Urinary bladder (tissue), 4 donors: ENCODE results near the gene CAPN10. TPM values are rescaled to one million over a fixed set of nuclear protein-coding genes. Genes with fewer than 3 reads are reported as not detected.

Source experiments
- DNase-seq: peaks from one replicate; pipeline ENCODE4 v3.0.0-alpha.2; 2015; ENCODE audit errors: extremely low spot score
- H3K27ac ChIP-seq: one replicate; pipeline ENCODE4 v1.5.1; 2013; ENCODE audit warnings: low read depth, mild to moderate bottlenecking, moderate library complexity
- H3K36me3 ChIP-seq: one replicate; pipeline ENCODE4 v1.6.1; 2013; ENCODE audit warnings: mild to moderate bottlenecking, moderate library complexity; ENCODE audit not compliant: insufficient read depth
- H3K4me1 ChIP-seq: one replicate; pipeline ENCODE4 v1.6.1; 2013; ENCODE audit warnings: mild to moderate bottlenecking, moderate library complexity; ENCODE audit not compliant: insufficient read depth
- H3K4me3 ChIP-seq: one replicate; pipeline ENCODE4 v1.5.1; 2013; ENCODE audit warnings: low read depth, low read length
- WGBS: extraction: QIAGEN DNeasy Blood & Tissue Kit; methylation state at CpG from one replicate; pipeline ENCODE4 v1.1.7; 2013; 5-methylcytosine and 5-hydroxymethylcytosine counted together
- polyA plus RNA-seq: library from polyadenylated mRNA; stranded (reverse); fragments of 200-250 nt; gene quantifications from one replicate; pipeline ENCODE4 v1.2.3, GENCODE V29; 2013
- total RNA-seq: library from RNA; depleted of rRNA; stranded (reverse); fragments of >200 nt; gene quantifications from one replicate; pipeline ENCODE4 v1.2.3, GENCODE V29; 2014
- donor health status: healthy with polysubstance abuse.
- donor health status: healthy.

CAPN10 gene
- total and polyA plus RNA-seq, 2 donors, result 13.6 to 23.3 TPM

DNA sequence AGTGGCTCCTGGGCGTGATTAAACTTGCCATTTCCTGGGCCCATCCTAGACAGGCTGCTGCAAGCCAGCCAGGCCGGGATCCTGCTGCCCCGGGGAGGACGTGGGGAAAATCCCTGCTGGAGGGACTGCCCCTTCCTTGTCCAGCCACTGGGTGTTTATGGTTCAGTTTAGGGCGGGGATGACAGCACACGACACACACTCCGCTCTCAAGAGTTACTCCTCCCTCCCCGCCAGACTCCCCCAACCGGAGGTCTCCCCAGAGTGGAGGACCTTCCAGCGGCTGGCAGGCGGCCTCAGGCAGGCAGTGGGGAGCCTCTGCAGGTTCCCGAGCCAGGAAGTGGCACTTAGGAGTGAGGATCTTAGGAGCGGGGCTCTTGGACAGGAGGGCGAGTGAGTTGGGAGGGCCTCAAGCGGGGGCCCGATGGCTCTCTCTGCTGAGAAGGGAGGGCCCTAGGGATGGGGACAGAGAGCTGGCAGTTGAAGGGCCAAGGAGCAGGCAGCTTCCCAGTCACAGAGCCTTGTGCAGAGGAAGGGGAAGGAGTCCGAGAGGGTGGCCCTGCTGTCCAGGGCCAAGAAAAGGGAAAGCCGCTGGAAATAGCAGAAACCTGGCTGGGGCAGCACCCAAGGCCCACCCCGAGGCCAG, 33.1 kb downstream of the CAPN10 start:
- Histone ChIP-seq H3K27ac (no peak overlapping the region), H3K36me3 (no peaks in the 10 kb centered on the region), H3K4me3 (no peak overlapping the region), H3K4me1 (no peaks in the 10 kb centered on the region)
- WGBS, result 79% methylated on average over 19 of the region's 19 CpGs
- DNase-seq, result no peak

DNA sequence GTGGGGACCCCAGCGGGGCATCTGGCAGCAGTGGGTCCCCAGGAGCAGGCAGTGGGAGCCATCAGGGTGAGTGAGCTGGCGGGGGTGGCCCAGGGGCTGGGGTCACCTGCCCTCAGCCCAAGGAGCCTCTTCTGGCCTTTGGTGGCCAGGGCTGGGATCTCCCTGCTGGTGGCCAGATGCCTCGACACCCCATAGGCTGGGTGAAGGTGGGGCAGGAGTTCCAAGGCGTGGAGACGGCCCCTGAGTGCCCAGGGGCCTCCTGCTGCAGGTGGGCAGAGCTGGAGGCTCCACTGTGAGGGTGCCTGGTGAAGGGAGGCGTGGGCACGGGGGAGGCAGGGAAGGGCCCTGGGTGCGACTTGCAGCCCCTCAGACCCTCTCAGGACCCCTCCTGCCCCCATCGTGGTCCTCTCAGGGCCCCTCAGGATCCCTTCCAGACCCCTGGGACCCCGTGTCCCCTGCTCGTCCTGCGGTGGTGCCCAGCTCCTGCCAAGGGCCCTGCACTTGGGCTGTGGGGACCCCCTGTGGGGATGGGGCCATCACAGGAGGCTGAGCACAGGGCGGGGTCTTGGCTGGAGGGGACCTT, 33.7 kb downstream of the CAPN10 start:
- no peak overlapping the region for H3K27ac ChIP-seq
- no peaks in the 10 kb centered on the region for H3K4me1 ChIP-seq
- DNase-seq, result no peak
- no peak overlapping the region for H3K4me3 ChIP-seq
- 93% methylated on average over 13 of the region's 13 CpGs for WGBS
- no peaks in the 10 kb centered on the region for H3K36me3 ChIP-seq

DNA sequence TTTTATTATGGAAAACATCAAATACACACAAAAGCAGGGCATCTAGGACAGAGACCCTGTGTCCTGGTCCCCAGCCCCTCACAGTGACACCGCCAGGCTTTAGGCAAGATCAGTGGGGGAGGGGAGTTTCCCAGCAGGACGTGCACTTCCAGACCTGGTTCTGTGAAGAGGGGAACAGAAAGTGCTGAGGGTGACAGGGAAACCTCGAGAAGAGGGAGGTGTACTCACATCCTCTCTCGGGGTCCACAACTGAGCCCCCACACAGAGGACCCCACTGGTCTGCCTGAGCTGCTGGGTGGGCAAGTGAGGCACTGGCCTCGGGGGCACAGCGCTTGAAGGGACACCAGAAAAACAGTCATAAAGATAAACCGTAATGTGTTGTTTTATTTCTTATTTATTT, 34.3 kb downstream of the CAPN10 start:
- 88% methylated on average over 7 of the region's 7 CpGs for WGBS
- no peaks in the 10 kb centered on the region for H3K4me1 ChIP-seq
- H3K36me3 ChIP-seq, result no peaks in the 10 kb centered on the region
- DNase-seq, result no peak
- no peak overlapping the region for H3K27ac ChIP-seq
- H3K4me3 ChIP-seq, result no peak overlapping the region

DNA sequence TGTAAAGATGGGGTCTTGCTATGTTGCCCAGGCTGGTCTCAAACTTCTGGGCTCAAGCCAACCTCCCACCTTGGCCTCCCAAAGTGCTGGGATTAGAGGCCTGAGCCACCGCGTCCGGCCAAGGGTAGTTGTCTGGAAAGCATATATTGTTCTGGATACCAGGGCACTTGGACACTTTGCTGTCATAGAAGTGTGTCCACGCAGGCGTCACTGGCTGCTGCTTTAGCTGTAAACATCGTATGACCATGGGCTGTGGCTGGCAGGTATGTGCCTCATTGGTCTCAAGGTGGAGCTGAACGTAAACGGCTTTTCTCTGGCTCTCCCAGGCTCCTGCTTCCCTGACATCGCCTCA, 35.5 kb downstream of the CAPN10 start:
- WGBS, result 69% methylated on average over 9 of the region's 9 CpGs
- Histone ChIP-seq H3K4me1 (no peaks in the 10 kb centered on the region), H3K4me3 (no peak overlapping the region), H3K27ac (no peak overlapping the region), H3K36me3 (no peaks in the 10 kb centered on the region)
- DNase-seq, result no peak

DNA sequence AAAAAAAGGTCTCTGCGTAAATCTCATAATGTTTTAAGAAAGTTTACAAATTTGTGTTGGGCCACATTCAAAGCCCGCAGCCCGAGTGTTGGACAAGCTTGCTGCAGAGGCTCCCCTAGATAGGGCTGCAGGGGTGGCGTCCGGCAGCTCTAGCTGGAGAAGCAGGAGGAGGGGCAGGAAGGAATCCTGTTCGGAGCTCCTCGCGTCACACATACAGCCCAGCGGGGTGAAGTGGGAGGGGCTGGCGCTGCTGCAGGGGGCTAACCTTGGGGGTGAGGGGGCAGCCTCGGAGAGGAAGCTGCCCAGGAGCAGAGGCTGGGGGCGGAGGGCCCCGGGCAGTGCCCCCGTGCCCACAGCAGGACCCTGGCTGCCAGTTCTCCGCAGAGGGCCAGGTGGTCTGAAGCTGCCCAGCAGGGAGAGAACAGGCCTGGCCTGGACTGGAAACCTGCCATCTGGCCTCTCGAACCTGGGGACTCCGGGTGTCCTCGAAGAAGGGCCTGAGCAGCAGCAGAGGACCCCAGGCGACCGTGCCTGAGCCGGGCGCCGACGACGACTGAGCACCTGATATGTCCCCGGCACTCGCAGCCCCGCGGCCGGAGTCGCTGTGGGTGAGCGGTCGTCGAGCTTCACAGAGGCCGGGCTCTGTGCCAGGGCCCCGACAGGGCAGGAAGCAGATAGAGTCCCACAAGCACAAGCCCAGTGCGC, 36.1 kb downstream of the CAPN10 start:
- 33% methylated on average over 37 of the region's 37 CpGs for WGBS

DNA sequence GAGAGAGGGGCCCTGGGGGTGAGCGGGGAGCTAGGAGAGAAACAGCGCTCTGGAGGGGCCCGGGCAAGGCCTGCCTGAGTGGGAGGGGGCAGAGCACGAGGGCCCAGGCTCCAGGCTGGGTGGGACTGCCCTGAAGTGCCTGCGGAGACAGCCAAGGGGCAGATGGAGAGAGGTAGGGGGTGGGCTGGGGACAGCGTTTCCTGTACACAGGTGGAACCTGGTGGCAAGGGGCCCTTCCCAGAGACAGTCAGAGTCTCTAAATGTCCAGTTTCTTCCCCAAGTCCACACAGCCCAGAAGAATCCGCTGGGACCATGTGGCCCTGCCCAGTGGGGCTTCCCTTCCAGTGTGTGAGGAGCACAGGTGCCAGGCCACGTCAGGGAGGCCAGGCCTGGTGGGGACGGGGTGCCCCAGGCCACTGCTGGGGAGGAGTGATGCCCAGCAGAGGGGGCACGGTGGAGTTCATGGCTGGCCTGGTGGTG, 37.0 kb downstream of the CAPN10 start:
- 87% methylated on average over 10 of the region's 10 CpGs for WGBS
- no peak for DNase-seq
- Histone ChIP-seq H3K4me1 (no peaks in the 10 kb centered on the region), H3K36me3 (no peaks in the 10 kb centered on the region), H3K27ac (no peak overlapping the region), H3K4me3 (no peak overlapping the region)

More for the DNA sequence above, 36.1 kb downstream of the CAPN10 start:
- no peaks in the 10 kb centered on the region for H3K4me1 ChIP-seq
- no peak for DNase-seq
- H3K27ac ChIP-seq, result no peak overlapping the region
- H3K4me3 ChIP-seq, result no peak overlapping the region
- H3K36me3 ChIP-seq, result no peaks in the 10 kb centered on the region

DNA sequence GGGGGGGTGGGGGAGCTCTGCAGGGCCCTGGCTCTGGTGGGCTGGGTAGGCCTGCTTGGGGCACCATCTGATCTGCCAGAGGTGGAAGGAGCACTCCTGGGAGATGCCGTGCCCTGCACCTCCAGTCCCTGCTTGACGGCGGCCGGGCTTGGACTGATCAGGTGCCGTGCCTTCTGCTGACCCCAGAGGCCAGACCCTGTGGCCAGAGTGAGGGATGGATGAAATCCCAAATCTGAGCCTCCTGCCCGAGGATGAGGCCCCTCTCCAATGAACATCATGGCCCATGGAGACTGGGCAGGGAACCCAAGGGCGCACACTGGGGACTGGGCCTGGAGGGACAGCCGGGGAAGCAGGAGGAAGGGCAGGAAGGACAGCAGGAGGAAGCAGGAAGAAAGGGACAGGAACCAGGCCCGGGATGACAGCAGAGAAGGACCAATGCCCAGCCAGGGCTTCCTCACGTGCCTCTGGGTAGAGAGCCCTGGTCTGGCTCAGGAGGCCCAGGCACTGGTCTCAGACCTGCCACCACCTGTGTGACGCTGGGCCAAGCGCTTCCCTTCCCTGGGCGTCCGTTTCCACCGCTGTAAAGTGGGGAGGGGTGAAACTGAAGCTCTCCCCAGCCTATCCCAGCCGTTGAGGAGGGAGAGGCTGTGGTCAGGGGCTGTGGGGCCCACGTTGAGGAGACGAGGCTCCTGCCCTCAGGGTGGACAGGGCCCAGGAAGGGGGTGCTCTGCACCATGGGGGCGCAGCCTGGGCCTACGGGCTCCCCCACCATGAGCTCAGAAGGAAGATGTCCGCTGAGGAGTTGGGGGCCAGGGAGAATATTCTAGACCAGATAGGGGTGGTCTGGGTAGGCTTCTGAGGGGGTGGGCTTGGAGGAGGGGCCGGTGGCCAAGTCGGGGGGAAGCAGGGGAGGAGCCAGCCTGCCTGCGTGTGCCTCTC, 37.7 kb downstream of the CAPN10 start:
- Histone ChIP-seq H3K36me3 (no peaks in the 10 kb centered on the region), H3K4me1 (no peaks in the 10 kb centered on the region), H3K4me3 (no peak overlapping the region), H3K27ac (no peak overlapping the region)
- DNase-seq, result no peak
- 71% methylated on average over 24 of the region's 24 CpGs for WGBS

DNA sequence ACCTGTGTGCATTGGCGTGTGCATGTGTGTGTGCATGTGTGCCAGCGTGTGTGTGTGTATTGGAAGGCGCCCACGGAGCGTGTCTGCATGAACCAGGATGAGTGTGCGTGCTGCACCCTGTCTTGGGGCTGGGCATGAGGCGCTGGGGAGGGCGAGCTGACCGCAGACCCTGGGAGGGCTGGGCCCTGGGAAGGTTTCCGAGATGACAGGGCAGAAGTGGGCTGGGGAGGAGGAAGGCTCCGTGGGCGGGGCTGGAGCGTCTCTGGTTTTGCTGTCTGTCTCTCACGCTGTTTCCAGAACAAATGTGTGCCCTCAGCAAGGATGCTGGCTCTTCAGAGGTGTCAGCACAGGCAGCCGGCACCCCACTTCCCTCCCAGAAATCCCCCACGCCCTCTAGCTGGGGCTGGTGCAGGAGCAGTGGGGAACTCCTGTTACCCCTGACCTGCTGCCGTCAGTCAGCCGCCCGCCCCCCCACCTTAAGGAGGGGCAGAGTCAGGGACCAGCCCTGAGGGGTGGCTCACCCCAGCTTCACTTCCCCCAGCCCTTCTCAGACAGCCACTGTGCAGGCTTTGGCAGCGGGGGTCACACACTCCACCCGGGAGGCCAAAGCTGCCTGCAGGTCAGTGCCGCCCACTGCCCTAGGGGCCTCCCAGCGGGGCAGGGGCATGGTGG, 38.6 kb downstream of the CAPN10 start, which contains the start of gene GPR35:
Gene GPR35, plus strand, starts transcription at position 531 of the 672 bp plus-strand sequence. CDS start 4,473 bp downstream, outside the sequence.
- H3K36me3 ChIP-seq, result no peaks in the 10 kb centered on the region
- WGBS, result 42% methylated on average over 23 of the region's 23 CpGs
- H3K4me3 ChIP-seq, result no peak within 1 kb of the TSS
- H3K4me1 ChIP-seq, result no peaks in the 10 kb centered on the region
- H3K27ac ChIP-seq, result no peak within 1 kb of the TSS
- no peak for DNase-seq

DNA sequence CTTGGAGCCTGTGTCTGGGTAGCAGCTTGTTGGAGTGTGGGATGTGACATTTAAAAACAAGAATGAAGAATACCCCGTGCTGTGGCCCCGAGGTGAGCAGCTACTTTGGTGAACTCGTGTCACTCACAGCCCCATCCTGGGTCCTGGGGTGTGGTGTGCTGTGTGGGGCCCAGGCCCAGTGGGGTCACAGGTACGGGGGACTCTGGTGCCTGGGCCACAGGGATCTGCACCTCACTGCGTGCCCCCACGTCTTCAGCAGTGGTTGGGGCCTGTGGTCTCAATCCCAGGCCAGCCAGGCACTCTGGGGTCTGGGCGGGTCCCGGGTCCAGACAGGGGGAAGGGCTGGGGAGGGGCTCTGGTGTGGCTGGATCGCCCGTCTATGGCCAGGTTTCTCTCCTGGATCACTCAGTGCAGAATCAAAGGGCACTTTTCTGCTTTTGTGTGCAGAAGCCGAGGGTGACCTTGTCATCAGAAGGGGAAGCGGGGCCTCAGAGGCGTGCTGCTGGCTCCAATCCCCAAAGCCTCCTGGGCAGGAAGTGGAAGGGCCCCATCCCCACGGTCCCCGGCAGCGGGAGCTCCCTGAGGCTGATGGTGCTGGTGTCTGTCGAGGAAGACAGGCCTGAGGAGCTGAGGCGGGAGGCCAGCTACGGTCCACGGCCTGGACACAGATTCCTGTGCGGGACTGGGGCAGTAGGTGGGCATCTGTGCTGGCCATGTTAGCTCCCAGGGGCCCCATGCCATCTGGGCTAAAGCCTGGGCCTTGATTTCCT, 40.2 kb downstream of the CAPN10 start:
- Histone ChIP-seq H3K4me1 (no peaks in the 10 kb centered on the region), H3K36me3 (no peaks in the 10 kb centered on the region), H3K4me3 (no peak overlapping the region), H3K27ac (no peak overlapping the region)
- 55% methylated on average over 21 of the region's 21 CpGs for WGBS
- no peak for DNase-seq

DNA sequence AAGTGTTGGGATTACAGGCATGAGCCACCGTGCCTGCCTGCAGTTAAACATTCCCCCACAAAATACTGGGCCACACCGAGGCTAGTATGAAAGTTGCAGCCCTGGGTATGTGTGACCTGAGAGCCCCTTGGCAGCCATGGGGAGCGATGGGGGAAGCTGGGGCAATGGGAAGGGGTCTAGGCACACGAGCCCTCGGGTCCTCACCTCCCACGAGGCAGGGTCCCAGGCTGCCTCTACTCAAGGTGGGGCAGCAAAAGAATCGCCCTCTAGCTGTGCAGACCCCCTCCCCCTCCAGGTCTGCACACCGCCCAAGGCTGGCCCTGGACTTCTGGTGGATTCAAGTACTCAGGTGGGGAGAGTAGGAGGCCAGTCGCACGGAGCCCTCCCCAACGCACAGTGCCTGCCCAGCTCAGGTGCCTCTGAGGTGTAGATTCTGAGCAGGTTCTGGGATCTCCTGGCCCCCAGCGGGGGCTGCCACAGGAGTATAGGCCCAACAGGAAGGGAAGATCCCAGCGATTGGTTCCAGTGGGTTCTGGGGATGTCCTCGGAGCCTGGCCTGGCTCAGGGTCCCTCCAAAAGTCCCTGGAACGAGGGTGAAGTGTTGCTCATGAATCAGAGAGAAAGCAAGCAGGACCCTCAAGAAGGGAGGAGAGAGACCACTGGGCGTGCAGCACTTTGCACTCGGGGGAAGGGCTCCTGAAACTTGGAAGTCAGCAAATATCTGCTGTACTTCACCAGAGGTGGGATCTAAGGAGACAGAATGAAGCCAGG, 41.4 kb downstream of the CAPN10 start:
- no peaks in the 10 kb centered on the region for H3K36me3 ChIP-seq
- H3K4me1 ChIP-seq, result no peaks in the 10 kb centered on the region
- H3K4me3 ChIP-seq, result no peak overlapping the region
- WGBS, result 92% methylated on average over 17 of the region's 17 CpGs
- no peak overlapping the region for H3K27ac ChIP-seq
- DNase-seq, result no peak

DNA sequence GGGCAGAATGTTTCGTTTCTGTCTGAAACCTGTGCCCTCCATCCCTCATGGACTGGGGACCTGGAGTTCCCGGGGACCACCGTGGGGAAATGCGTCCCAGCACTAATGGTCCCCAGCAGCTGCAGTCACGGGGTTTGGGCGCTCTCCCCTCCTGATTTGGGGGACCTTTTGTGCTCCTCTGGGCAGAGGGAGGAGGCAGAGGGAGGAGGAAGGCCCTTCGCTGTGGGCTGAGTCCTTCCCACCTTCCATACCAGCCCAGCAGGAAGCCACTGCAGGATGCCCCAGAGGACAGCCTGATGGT, 41.9 kb downstream of the CAPN10 start:
- Histone ChIP-seq H3K27ac (no peak overlapping the region), H3K4me1 (no peaks in the 10 kb centered on the region), H3K36me3 (no peaks in the 10 kb centered on the region), H3K4me3 (no peak overlapping the region)
- 86% methylated on average over 7 of the region's 7 CpGs for WGBS
- no peak for DNase-seq
